ENCODE results near the gene POLL. TPM values are rescaled to one million over a fixed set of nuclear protein-coding genes. Genes with fewer than 3 reads are reported as not detected.
A peak's percentile ranks its signal among the peaks of the same experiment; 100 is the strongest.

The POLL gene
- total and polyA plus RNA-seq, 10 of the 15 experiments (the other 5 are each of a cell fraction or from before 2014, with no cell fraction given): 1.5 to 25.4 (median 13.8) TPM

DNA sequence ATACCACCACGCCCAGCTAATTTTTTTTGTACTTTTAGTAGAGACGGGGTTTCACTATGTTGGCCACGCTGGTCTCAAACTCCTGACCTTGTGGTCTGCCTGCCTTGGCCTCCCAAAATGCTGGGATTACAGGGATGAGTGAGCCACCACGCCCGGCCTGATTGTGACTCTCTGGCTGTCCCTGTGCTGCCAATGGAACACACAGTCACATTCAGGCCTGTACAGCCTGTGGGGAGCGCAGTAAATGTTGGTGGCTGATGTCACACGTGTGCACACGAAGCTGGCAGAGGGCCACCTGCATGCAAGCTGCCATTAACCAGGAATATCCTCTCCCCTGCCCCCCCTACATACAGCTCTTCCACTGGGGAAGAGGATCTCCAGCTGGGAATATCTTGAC lies 22.1 kb downstream of the POLL start:
- Histone ChIP-seq H3K9me3 (replicated peaks; ENCODE audit: control insufficient read depth, insufficient read depth, low read length) (no peaks in the 10 kb centered on the region), H4K20me1 (ENCODE audit: control insufficient read depth, insufficient read depth) (no peaks in the 10 kb centered on the region), H3K9ac (ENCODE audit: control insufficient read depth, insufficient read depth, low read length) (no peak overlapping the region), H3K4me1 (ENCODE audit: control insufficient read depth, insufficient read depth, low read length) (peaks cover 5% of the 10 kb centered on the region; the same call in 1 of the 2 replicates), H3K79me2 (ENCODE audit: control insufficient read depth, insufficient read depth, low read length) (no peaks in the 10 kb centered on the region), H2AFZ (ENCODE audit: control insufficient read depth, low read depth, low read length) (peak overlapping the region; percentile 19; the same call in 1 of the 2 replicates), H3K36me3 (ENCODE audit: control insufficient read depth in 2 of 2, insufficient read depth in 2 of 2, low read length in 1 of 2) (no peaks in the 10 kb centered on the region), H3K27me3 (replicated peaks in 1 of 2; ENCODE audit: control insufficient read depth in 2 of 2, insufficient read depth in 2 of 2, low read length in 1 of 2) (peaks cover 0 to 4% of the 10 kb centered on the region in 2 experiments; a peak in 1 of 4 replicates), H3K27ac (ENCODE audit: control insufficient read depth, insufficient read depth) (no peak overlapping the region), H3K4me3 (no peak overlapping the region), H3K4me2 (ENCODE audit: control insufficient read depth, insufficient read depth) (peak overlapping the region; percentile 44; the same call in 1 of the 2 replicates)
- DNase-seq (ENCODE audit: low read depth, low spot score): no peak
- WGBS (ENCODE audit: insufficient coverage, insufficient replicate concordance, low lambda C conversion rate, missing lambda C conversion rate): 80% methylated on average over 8 of the region's 8 CpGs
- intact Hi-C loops (cut with micrococcal nuclease; ENCODE audit: unreplicated experiment) (loop anchor here (5.0 kb wide), 1 partner anchor 404 kb away; no protein-coding TSS in a partner anchor), in situ Hi-C loops (cut with MboI) (no loop called here)
- TF ChIP-seq SUZ12 (IDR thresholded peaks at IDR 0.05; ENCODE audit: unreplicated experiment) (no peak), PAX5 (IDR thresholded peaks at IDR 0.05; ENCODE audit: borderline replicate concordance, low read depth, low read length) (no peak), BCL11A (IDR thresholded peaks at IDR 0.05; ENCODE audit: low read depth, low read length) (no peak), IRF4 (IDR thresholded peaks at IDR 0.05; ENCODE audit: low read depth, low read length) (no peak), SREBF1 (IDR thresholded peaks at IDR 0.05; ENCODE audit: low read length) (no peak), EP300 (IDR thresholded peaks at IDR 0.05; ENCODE audit: borderline replicate concordance in 1 of 2, control insufficient read depth in 1 of 2, low read depth in 2 of 2, low read length in 2 of 2) (no peak)
- TF ChIP-seq, protein P1, sequence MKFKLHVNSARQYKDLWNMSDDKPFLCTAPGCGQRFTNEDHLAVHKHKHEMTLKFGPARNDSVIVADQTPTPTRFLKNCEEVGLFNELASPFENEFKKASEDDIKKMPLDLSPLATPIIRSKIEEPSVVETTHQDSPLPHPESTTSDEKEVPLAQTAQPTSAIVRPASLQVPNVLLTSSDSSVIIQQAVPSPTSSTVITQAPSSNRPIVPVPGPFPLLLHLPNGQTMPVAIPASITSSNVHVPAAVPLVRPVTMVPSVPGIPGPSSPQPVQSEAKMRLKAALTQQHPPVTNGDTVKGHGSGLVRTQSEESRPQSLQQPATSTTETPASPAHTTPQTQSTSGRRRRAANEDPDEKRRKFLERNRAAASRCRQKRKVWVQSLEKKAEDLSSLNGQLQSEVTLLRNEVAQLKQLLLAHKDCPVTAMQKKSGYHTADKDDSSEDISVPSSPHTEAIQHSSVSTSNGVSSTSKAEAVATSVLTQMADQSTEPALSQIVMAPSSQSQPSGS (IDR thresholded peaks at IDR 0.05; ENCODE audit: low read length): no peak
- no peak for FAIRE-seq
- ChIA-PET RAD21 (ENCODE audit: unreplicated experiment) (no interaction called here), CTCF (no interaction called here), POLR2A (no interaction called here), SMC1A (ENCODE audit: uncharacterized antibody, unreplicated experiment) (no interaction called here)
- ATAC-seq: no peak
- BruUV-seq (replicated peaks): no TSS peak

Measured in GM12878 (cell line).